Lower leg skin (tissue), 3 donors: ENCODE measurements around the gene FANCI.

Experiments
- CTCF ChIP-seq, 3 donors: fragments of 450-650 bp; IDR thresholded peaks; one replicate each; pipeline ENCODE4 v1.5.1; 2016; ENCODE audit warnings: antibody characterized with exemption in 3 of 3, mild to moderate bottlenecking in 3 of 3, moderate library complexity in 2 of 3
- POLR2A ChIP-seq, 2 donors: fragments of 450-650 bp; IDR thresholded peaks; one replicate each; pipeline ENCODE4 v1.6.1; 2016 to 2017; ENCODE audit warnings: antibody characterized with exemption in 2 of 2, mild to moderate bottlenecking in 1 of 2, moderate library complexity in 1 of 2

GRCh38 chr15:89305395-89305794 lies 61.6 kb downstream of the FANCI start:
- TF ChIP-seq CTCF (IDR thresholded peaks at IDR 0.05): no peak
- TF ChIP-seq POLR2A (IDR thresholded peaks at IDR 0.05): no peak
